Activated CD8-positive, alpha-beta memory T cell treated with anti-CD3 and anti-CD28 coated beads, Interleukin-2, amount 50 U/mL, for 1 hour (primary cell): ENCODE data around the gene NFYA.

Experiments
- DNase-seq: peaks from one replicate; pipeline ENCODE4 v3.0.0-alpha.2; 2020; ENCODE audit errors: extremely low read depth

NFYA gene

GRCh38 chr6:41073203-41073967 lies 611 bp downstream of the NFYA start:
- peak; percentile 32 for DNase-seq

- DNase-seq = no peak
Measured at GRCh38 chr6:41073968-41074691, 1.4 kb downstream of the NFYA start.

- DNase-seq = no peak
Measured at GRCh38 chr6:41074692-41075436, 2.1 kb downstream of the NFYA start.

GRCh38 chr6:41075651-41076626 lies 3.2 kb downstream of the NFYA start:
- no peak for DNase-seq

DNA sequence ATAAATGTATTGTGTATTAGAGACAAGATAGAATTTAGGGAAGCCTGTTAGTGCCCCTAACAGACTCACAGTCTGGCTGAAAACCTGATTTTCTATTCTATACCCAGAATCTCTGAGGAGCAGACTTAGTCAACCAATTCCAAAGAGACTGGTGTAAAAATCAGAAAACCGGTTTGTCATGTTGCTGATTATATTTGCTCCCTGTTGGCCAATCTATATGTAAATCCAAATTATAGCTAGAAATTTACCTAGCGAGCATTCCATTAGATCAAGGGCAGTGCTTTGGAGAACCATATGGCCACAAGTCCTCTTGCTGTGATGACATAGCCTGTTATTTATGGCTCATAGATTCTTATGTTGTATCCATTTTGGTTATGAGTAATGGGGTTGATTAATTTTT lies 4.8 kb downstream of the NFYA start:
- DNase-seq = no peak

GRCh38 chr6:41078101-41078500 lies 5.3 kb downstream of the NFYA start:
- DNase-seq = no peak

DNA sequence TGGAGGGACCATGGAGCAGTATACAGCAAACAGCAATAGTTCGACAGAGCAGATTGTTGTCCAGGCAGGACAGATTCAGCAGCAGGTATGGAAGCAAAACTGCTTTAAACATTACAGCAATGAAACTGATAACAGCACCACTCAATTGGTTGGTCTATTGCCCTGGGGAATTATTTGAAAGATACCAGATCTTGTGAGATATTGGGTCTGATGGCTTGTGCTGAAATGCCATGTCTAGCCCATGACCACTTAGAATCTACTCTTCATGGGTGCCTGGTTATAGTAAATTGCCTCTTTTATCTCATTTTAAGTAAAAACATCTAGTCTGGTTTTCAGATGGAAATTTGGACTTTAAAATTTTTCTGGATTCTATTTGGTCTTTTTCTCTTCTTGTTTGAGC lies 6.3 kb downstream of the NFYA start:
- DNase-seq = no peak

DNA sequence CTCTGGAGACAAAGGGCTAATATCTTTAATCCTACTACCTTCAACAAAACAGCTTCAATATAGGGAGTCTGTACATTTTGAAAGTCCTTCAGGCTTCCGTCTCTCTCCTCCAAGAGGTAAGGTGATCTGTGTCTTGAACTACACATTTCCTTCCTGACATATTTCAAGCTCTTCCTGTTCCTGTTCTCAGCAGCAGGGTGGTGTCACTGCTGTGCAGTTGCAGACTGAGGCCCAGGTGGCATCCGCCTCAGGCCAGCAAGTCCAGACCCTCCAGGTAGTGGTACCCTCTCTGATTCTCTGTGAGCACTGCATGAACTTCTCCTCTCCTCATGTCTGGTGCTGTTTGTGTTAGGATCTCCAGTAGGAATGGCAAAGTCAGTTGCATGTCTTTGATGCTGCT lies 7.8 kb downstream of the NFYA start:
- DNase-seq = no peak

GRCh38 chr6:41083072-41083471 lies 10.3 kb downstream of the NFYA start:
- DNase-seq = no peak

DNA sequence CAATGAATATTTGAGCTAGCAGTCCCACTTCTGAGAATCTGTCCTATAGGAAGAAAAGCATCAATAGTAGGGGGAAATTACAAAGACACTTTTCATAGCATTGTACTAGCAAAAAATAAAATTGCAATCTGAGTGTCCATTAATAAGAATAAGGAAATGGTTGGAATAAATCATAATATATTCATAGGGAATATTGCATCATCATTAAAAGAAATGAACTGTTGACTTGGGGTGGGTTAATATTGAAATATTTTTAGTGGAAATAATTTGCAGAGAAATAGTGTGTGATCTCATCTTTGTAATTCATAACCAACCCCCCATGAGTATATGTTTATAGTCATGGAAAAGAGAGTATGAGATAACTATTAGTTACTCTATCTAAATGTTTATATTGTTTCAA lies 12.4 kb downstream of the NFYA start:
- DNase-seq = no peak

DNA sequence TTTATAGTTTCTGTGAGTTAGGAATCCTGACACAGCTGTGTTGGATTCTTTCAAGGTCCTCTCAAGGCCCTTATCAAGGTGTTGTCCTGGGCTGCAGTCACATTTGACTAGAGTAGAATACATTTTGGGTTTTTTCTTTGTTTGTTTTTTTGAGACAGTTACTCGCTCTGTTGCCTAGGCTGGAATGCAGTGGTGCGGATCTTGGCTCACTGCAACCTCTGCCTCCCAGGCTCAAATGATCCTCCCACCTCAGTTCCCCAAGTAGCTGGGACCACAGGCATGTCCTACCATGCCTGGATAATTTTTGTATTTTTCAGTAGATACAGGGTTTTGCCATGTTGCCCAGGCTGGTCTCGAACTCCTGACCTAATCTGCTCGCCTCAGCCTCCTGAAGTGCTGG lies 15.7 kb downstream of the NFYA start:
- no peak for DNase-seq

DNA sequence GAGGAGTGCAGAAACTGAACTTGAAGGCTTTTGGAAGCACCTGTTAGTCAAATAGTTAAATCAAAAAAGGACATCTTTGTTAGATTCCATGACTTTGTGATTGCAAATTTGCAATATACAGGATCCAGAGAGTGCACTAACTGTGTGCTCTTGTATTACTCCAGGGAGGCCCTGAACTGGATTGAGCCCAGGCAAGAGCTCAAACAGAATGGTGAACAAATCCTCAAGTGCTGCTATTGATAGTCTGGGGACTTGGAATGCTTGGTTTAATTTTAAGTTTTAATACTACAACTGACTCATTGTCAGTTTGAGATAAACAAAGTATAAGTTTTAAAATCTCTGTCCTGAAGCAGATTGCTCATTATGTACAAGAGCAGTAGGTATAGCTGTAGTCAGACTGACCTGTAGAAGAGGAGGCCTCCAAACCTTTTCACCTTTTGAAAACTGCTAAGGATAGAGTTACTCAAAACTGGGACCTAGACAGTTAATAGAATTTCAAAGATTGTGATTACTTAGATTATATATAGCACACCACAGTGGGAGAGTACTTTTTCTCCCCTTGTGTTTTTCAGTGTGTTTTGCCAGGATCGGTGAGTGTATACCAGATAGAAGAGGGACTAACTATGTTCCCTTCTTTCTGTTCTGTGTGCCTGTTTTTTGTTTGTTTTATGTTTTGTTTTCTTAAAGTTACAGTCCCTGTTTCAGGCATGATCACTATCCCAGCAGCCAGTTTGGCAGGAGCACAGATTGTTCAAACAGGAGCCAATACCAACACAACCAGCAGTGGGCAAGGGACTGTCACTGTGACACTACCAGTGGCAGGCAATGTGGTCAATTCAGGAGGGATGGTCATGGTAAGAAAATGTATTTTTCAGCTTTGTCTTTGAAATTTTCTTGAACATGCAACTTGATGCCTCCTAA lies 18.3 kb downstream of the NFYA start:
- DNase-seq = no peak

GRCh38 chr6:41092421-41093140 lies 19.8 kb downstream of the NFYA start:
- no peak for DNase-seq

DNA sequence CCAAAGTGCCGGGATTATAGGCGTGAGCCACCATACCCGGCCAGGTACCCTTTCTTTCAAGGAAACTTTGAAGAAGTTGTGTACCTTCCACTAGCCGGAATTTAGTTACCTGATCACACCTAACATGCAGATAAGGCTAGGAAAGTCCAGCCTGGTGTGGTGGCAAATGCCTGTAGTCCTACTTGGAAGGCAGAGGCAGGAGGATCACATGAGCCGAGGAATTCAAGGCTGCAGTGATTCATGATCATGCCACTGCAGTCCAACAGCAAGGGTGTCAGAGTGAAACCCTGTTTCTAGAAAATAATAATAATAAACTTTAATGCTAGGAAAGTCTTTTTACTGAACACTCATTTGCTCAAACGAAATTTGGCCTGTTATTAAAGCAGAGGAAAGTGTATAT lies 21.0 kb downstream of the NFYA start:
- no peak for DNase-seq

DNA sequence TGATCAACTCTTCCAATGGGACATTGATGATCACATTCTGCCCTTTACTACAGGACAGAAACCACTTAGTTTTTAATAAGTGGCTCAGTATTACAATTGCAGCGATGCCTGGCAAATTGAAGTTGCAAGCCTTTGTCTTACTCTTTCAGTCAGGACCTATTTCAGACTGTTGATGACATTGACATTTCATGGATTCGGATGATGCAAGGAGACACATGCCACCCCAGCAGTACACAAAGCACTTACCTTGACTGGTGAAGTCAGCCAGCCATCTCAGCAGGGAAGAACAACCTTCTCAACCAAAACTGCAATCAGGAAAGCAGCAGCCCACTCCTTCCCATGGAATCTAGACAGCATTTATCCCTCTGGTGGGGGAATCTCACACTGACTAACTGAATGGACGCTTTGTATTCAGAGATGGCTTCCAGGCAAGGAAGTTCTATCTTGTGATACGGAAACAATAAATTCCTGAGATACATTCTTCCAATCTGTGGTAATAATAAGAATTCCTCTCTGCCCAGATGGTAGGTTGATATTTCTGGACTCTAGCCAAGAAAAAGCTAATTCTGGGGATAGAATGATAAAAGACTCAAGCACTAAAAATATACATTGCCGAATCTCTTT lies 24.8 kb downstream of the NFYA start:
- DNase-seq = no peak

DNA sequence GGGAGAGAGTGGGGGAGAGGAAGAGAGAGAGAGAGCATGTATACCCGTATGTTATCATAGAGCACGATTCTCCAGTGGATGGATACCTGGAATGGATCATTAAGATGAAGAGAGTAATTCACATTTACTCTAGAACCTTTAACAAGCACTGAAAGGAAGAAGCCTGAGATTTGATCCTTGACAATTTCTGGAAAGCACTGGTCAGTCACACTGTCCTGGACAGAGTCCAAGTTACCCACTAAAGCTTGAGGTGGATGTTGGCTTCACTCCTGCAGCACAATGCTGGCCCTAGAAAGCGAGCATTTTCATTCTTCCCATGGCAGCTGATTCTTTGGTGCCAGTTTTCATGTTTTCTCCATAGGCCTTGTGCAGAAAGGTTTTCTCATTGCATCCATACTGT lies 25.6 kb downstream of the NFYA start:
- DNase-seq = no peak

- no peak for DNase-seq
Measured at GRCh38 chr6:41100871-41101287, 28.1 kb downstream of the NFYA start.

DNA sequence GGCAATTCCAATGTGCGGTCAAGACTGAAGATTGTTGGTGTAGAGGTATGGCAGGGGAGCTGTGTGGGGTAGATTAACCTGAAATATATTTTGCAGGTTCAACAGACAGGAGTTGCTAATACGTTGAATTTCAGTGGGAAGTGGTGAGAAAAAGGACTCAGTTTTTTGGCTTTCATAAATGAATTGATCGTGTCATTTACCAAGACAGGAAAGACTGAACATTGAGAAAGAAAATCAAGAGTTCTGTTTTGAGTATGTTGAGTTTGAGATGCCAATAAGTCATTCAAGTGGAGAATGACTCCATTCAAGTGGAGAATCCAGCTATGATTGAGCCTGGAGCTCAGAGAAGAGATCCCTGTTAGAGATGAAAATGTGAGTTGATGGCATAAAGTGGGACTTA lies 31.1 kb downstream of the NFYA start:
- DNase-seq = no peak

DNA sequence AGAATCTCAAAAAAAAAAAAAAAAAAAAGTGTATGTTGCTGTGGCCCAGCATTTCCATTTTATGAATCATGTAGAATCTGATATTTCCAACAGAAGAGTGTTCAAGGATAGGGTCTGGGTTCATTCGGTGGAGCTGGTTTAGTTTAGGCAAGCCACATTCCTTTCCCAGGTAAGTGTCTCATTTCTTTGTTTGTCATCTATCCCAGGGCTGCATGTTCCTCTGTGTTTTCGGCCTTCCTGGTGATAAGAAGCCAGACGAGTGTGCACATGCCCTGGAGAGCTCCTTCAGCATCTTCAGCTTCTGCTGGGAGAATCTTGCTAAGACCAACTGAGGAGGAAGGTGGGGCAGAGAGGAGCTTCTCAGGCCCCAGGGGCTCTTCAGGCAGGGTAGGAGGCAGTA lies 38.2 kb downstream of the NFYA start:
- DNase-seq = no peak
